ENCODE data around the gene PCOLCE2. TPM values are rescaled to one million over a fixed set of nuclear protein-coding genes. Genes with fewer than 3 reads are reported as not detected.

Gene PCOLCE2
- total RNA-seq, 1 experiment from 2014 or later: 23.9 TPM

GRCh38 chr3:142857056-142857455, 31.8 kb downstream of the PCOLCE2 start:
- Histone ChIP-seq H2AFZ (ENCODE audit: low read length) (no peak overlapping the region), H3K36me3 (ENCODE audit: low read depth, low read length) (no peaks in the 10 kb centered on the region), H3K79me2 (ENCODE audit: low read length) (no peaks in the 10 kb centered on the region), H3K4me1 (ENCODE audit: insufficient read depth, low read length) (peaks cover 20% of the 10 kb centered on the region), H3K27ac (ENCODE audit: low read length) (no peak overlapping the region), H3F3A (ENCODE audit: low read length, unreplicated experiment) (no peaks in the 10 kb centered on the region), H3K9me2 (replicated peaks; ENCODE audit: low read length) (no peaks in the 10 kb centered on the region), H3K27me3 (ENCODE audit: low read length) (no peaks in the 10 kb centered on the region), H3K9me3 (ENCODE audit: low read length) (no peaks in the 10 kb centered on the region), H3K9ac (ENCODE audit: low read length) (no peak overlapping the region), H4K20me1 (ENCODE audit: low read length) (no peaks in the 10 kb centered on the region), H3K4me2 (ENCODE audit: low read length) (no peak overlapping the region), H3K4me3 (ENCODE audit: low read length) (no peak overlapping the region)
- ChIA-PET CTCF (no interaction called here), POLR2A (ENCODE audit: unreplicated experiment) (no interaction called here)
- peak; percentile 77 for ATAC-seq
- TF ChIP-seq CTCF (conservative IDR thresholded peaks at IDR 0.05; ENCODE audit: low read depth, low read length) (peak; percentile 50), EZH2 (IDR thresholded peaks at IDR 0.05; ENCODE audit: low read length, unreplicated experiment) (no peak)
- DNase-seq: peak; percentile 52
- BruUV-seq (replicated peaks): no TSS peak
- intact Hi-C loops (cut with micrococcal nuclease): no loop called here

- ATAC-seq: peak; percentile 66
- H3K4me2 ChIP-seq (ENCODE audit: low read length): peak overlapping the region; percentile 77
Observed at GRCh38 chr3:142853270-142854168, 35.4 kb downstream of the PCOLCE2 start.

More at GRCh38 chr3:142853270-142854168, 35.4 kb downstream of the PCOLCE2 start:
- H3K27ac ChIP-seq (ENCODE audit: low read length): peak overlapping the region; percentile 24; the same call in 1 of the 2 replicates
- BruUV-seq (replicated peaks): no TSS peak
- TF ChIP-seq CTCF (conservative IDR thresholded peaks at IDR 0.05; ENCODE audit: low read depth, low read length) (no peak), EZH2 (IDR thresholded peaks at IDR 0.05; ENCODE audit: low read length, unreplicated experiment) (no peak), EZH2phosphoT487 (IDR thresholded peaks at IDR 0.05; ENCODE audit: borderline replicate concordance, low read length) (no peak)
- no peaks in the 10 kb centered on the region for H4K20me1 ChIP-seq (ENCODE audit: low read length)
- H3K79me2 ChIP-seq (ENCODE audit: low read length): no peaks in the 10 kb centered on the region
- H3K9ac ChIP-seq (ENCODE audit: low read length): no peak overlapping the region
- H3K4me1 ChIP-seq (ENCODE audit: insufficient read depth, low read length): peaks cover 45% of the 10 kb centered on the region
- H3K4me3 ChIP-seq (ENCODE audit: low read length): peak overlapping the region; percentile 38; the same call in 1 of the 2 replicates
- no peak overlapping the region for H2AFZ ChIP-seq (ENCODE audit: low read length)
- H3K27me3 ChIP-seq (ENCODE audit: low read length): no peaks in the 10 kb centered on the region
- intact Hi-C loops (cut with micrococcal nuclease): no loop called here
- no peaks in the 10 kb centered on the region for H3K36me3 ChIP-seq (ENCODE audit: low read depth, low read length)
- peak; percentile 94 for DNase-seq
- H3K9me2 ChIP-seq (replicated peaks; ENCODE audit: low read length): no peaks in the 10 kb centered on the region
- ChIA-PET POLR2A (ENCODE audit: unreplicated experiment) (interaction anchor here (0.7 kb wide), 1 partner anchor 121 kb away, joined by 4 read pairs; no protein-coding TSS in a partner anchor), CTCF (interaction anchor here (0.6 kb wide), 1 partner anchor 12 kb away, joined by 3 read pairs; no protein-coding TSS in a partner anchor)
- no peaks in the 10 kb centered on the region for H3F3A ChIP-seq (ENCODE audit: low read length, unreplicated experiment)
- H3K9me3 ChIP-seq (ENCODE audit: low read length): no peaks in the 10 kb centered on the region

Measured in PC-3 (cell line).